Measurements from ENCODE around the gene CLDND2. TPM values are rescaled to one million over a fixed set of nuclear protein-coding genes. Genes with fewer than 3 reads are reported as not detected.
A peak's percentile ranks its signal among the peaks of the same experiment; 100 is the strongest.

Gene CLDND2
- total RNA-seq, 1 donor: not detected

- Histone ChIP-seq H3K4me3 (ENCODE audit: insufficient read depth, low read length) (no peak overlapping the region), H3K36me3 (ENCODE audit: insufficient read depth, low read length) (no peaks in the 10 kb centered on the region), H3K79me2 (ENCODE audit: insufficient read depth, low read length) (peaks cover 42% of the 10 kb centered on the region), H3K4me1 (ENCODE audit: insufficient read depth, low read length) (peaks cover 47% of the 10 kb centered on the region), H2AFZ (ENCODE audit: low read length) (no peak overlapping the region), H3K27ac (ENCODE audit: low read depth, low read length) (peak overlapping the region; percentile 94), H4K20me1 (ENCODE audit: insufficient read depth, low read length) (no peaks in the 10 kb centered on the region), H3K9me3 (ENCODE audit: low read depth, low read length) (no peaks in the 10 kb centered on the region), H3K27me3 (ENCODE audit: insufficient read depth, low read length) (no peaks in the 10 kb centered on the region), H3K4me2 (ENCODE audit: insufficient read depth, low read length) (peak overlapping the region; percentile 2)
- TF ChIP-seq CTCF (IDR thresholded peaks at IDR 0.05; ENCODE audit: extremely low read depth, low read depth, low read length): no peak
- DNase-seq (ENCODE audit: insufficient read length, low spot score, missing footprints): no peak
Observed at GRCh38 chr19:51364200-51365106, 4.3 kb downstream of the CLDND2 start.

GRCh38 chr19:51361239-51361638 is 7.6 kb downstream of the CLDND2 start:
- DNase-seq (ENCODE audit: insufficient read length, low spot score, missing footprints): peak; percentile 47
- no peak overlapping the region for H3K4me2 ChIP-seq (ENCODE audit: insufficient read depth, low read length)

DNA sequence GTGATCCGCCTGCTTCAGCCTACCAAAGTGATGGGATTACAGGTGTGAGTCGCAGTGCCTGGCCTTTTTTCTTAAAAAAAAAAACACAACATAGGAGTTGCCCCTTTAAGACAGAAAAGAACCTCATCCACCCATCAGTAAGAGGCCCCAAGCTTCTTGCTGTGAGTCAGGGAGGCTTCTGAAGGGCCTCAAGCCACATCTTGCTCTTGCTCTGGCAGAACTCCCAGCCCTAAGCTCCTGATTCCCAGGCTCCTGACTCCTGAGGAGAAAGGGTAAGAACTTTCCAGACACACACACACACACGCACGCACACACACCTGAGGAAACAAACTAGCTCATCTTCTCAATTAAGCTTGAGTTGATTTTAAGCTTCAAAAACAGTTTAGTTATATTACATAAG is 9.5 kb downstream of the CLDND2 start:
- Histone ChIP-seq H2AFZ (ENCODE audit: low read length) (no peak overlapping the region), H3K4me1 (ENCODE audit: insufficient read depth, low read length) (peaks cover 29% of the 10 kb centered on the region), H3K27me3 (ENCODE audit: insufficient read depth, low read length) (no peaks in the 10 kb centered on the region), H3K9me3 (ENCODE audit: low read depth, low read length) (no peaks in the 10 kb centered on the region), H3K4me3 (ENCODE audit: insufficient read depth, low read length) (no peak overlapping the region), H3K27ac (ENCODE audit: low read depth, low read length) (peak overlapping the region; percentile 60), H3K79me2 (ENCODE audit: insufficient read depth, low read length) (peaks cover 45% of the 10 kb centered on the region), H4K20me1 (ENCODE audit: insufficient read depth, low read length) (peaks cover 10% of the 10 kb centered on the region), H3K36me3 (ENCODE audit: insufficient read depth, low read length) (no peaks in the 10 kb centered on the region), H3K4me2 (ENCODE audit: insufficient read depth, low read length) (no peak overlapping the region)
- TF ChIP-seq CTCF (IDR thresholded peaks at IDR 0.05; ENCODE audit: extremely low read depth, low read depth, low read length): no peak
- DNase-seq (ENCODE audit: insufficient read length, low spot score, missing footprints): peak; percentile 95

More at GRCh38 chr19:51361239-51361638, 7.6 kb downstream of the CLDND2 start:
- no peak for TF ChIP-seq CTCF (IDR thresholded peaks at IDR 0.05; ENCODE audit: extremely low read depth, low read depth, low read length)
- H4K20me1 ChIP-seq (ENCODE audit: insufficient read depth, low read length): peaks cover 5% of the 10 kb centered on the region
- no peak overlapping the region for H3K4me3 ChIP-seq (ENCODE audit: insufficient read depth, low read length)
- no peaks in the 10 kb centered on the region for H3K9me3 ChIP-seq (ENCODE audit: low read depth, low read length)
- H3K4me1 ChIP-seq (ENCODE audit: insufficient read depth, low read length): peaks cover 45% of the 10 kb centered on the region
- H3K36me3 ChIP-seq (ENCODE audit: insufficient read depth, low read length): no peaks in the 10 kb centered on the region
- no peak overlapping the region for H3K27ac ChIP-seq (ENCODE audit: low read depth, low read length)
- no peaks in the 10 kb centered on the region for H3K27me3 ChIP-seq (ENCODE audit: insufficient read depth, low read length)
- peaks cover 53% of the 10 kb centered on the region for H3K79me2 ChIP-seq (ENCODE audit: insufficient read depth, low read length)
- H2AFZ ChIP-seq (ENCODE audit: low read length): no peak overlapping the region

DNA sequence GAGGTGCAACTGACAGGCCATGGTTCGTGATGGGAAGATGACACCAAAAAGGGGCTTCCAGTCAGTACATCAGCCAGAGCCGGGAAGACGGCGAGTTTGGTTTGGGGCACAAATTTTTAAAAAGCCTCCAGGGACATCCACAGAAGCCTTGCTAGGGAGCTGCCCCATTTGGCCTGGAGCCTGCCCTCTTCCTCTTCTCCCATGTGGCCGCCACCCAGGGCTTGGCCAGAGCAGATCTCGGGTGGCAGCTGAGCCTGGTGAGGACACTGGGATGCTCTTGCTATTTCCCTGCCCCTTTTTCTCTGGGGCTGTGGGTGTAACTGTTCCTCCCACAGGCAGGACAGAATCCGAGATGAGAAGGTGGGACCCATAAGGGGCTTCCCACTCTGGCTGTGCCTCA is 10.9 kb downstream of the CLDND2 start:
- DNase-seq (ENCODE audit: insufficient read length, low spot score, missing footprints): no peak
- Histone ChIP-seq H2AFZ (ENCODE audit: low read length) (no peak overlapping the region), H3K79me2 (ENCODE audit: insufficient read depth, low read length) (peaks cover 38% of the 10 kb centered on the region), H3K4me3 (ENCODE audit: insufficient read depth, low read length) (no peak overlapping the region), H3K27ac (ENCODE audit: low read depth, low read length) (no peak overlapping the region), H3K36me3 (ENCODE audit: insufficient read depth, low read length) (peaks cover 1% of the 10 kb centered on the region), H3K4me1 (ENCODE audit: insufficient read depth, low read length) (peaks cover 22% of the 10 kb centered on the region), H4K20me1 (ENCODE audit: insufficient read depth, low read length) (peaks cover 14% of the 10 kb centered on the region), H3K4me2 (ENCODE audit: insufficient read depth, low read length) (no peak overlapping the region), H3K9me3 (ENCODE audit: low read depth, low read length) (no peaks in the 10 kb centered on the region), H3K27me3 (ENCODE audit: insufficient read depth, low read length) (no peaks in the 10 kb centered on the region)
- no peak for TF ChIP-seq CTCF (IDR thresholded peaks at IDR 0.05; ENCODE audit: extremely low read depth, low read depth, low read length)

All from osteoblast (primary cell).